Measurements from ENCODE around the gene SYNE1. TPM values are rescaled to one million over a fixed set of nuclear protein-coding genes. Genes with fewer than 3 reads are reported as not detected.

SYNE1 gene
- total RNA-seq, 1 donor from 2014 or later, result 6.0 TPM

DNA sequence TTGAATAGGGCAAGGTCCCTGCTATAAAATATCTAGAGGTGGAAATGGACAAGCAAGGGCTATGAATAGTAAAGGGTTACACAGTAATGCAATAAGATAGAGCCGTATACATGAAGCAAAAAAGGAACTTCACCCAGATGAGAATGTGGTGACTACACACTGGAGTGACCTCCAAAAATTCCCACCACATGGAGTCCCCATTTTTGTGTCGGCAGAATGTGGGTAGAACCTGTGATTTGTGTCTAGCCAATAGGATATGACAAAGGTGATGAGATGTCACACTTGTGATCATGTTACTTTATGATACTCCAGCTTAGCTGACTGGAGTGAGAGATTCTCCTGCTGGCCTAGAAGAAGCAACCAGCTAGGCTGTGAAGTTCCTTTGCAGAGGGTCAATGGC, 96.8 kb downstream of the SYNE1 start:
- Mint-ChIP-seq H3K27me3 (ENCODE audit: insufficient read depth, low read depth) (no peaks in the 10 kb centered on the region), H3K4me3 (no peak overlapping the region), H3K4me1 (no peaks in the 10 kb centered on the region), H3K9me3 (no peaks in the 10 kb centered on the region), H3K27ac (no peak overlapping the region), H3K36me3 (no peaks in the 10 kb centered on the region)
- no peaks in the 10 kb centered on the region for H3K36me3 ChIP-seq
- no peaks in the 10 kb centered on the region for H3K27me3 ChIP-seq
- H3K9ac ChIP-seq, result no peak overlapping the region
- no peak for DNase-seq (ENCODE audit: low spot score)
- TF ChIP-seq EZH2phosphoT487 (IDR thresholded peaks at IDR 0.05) (no peak), EZH2 (IDR thresholded peaks at IDR 0.05) (no peak), CTCF (IDR thresholded peaks at IDR 0.05) (no peak)
- no peaks in the 10 kb centered on the region for H4K20me1 ChIP-seq (ENCODE audit: low read depth)
- no peaks in the 10 kb centered on the region for H3K79me2 ChIP-seq (ENCODE audit: low read depth)
- no peak overlapping the region for H2AFZ ChIP-seq (replicated peaks)
- no peak overlapping the region for H3K4me2 ChIP-seq
- H3K4me3 ChIP-seq, result no peak overlapping the region
- no peaks in the 10 kb centered on the region for H3K9me3 ChIP-seq (ENCODE audit: low read depth)
- H3K27ac ChIP-seq, result no peak overlapping the region
- H3K4me1 ChIP-seq, result no peaks in the 10 kb centered on the region
- H3F3A ChIP-seq (ENCODE audit: low read depth), result no peaks in the 10 kb centered on the region

- H3K27me3 Mint-ChIP-seq (ENCODE audit: insufficient read depth, low read depth), result peaks cover 4% of the 10 kb centered on the region
- peaks cover 7% of the 10 kb centered on the region for H3K4me1 Mint-ChIP-seq
- H4K20me1 ChIP-seq (ENCODE audit: low read depth), result no peaks in the 10 kb centered on the region
- H3K27ac Mint-ChIP-seq, result no peak overlapping the region
- no peaks in the 10 kb centered on the region for H3K9me3 Mint-ChIP-seq
- no peaks in the 10 kb centered on the region for H3K9me3 ChIP-seq (ENCODE audit: low read depth)
- no peaks in the 10 kb centered on the region for H3K36me3 ChIP-seq
- TF ChIP-seq EZH2phosphoT487 (IDR thresholded peaks at IDR 0.05), result no peak
- TF ChIP-seq CTCF (IDR thresholded peaks at IDR 0.05), result no peak
- no peak for TF ChIP-seq EZH2 (IDR thresholded peaks at IDR 0.05)
- no peak overlapping the region for H3K9ac ChIP-seq
- H2AFZ ChIP-seq (replicated peaks), result no peak overlapping the region
- DNase-seq (ENCODE audit: low spot score), result no peak
- no peaks in the 10 kb centered on the region for H3F3A ChIP-seq (ENCODE audit: low read depth)
- no peak overlapping the region for H3K4me2 ChIP-seq
- no peaks in the 10 kb centered on the region for H3K79me2 ChIP-seq (ENCODE audit: low read depth)
- H3K27me3 ChIP-seq, result no peaks in the 10 kb centered on the region
- H3K4me3 ChIP-seq, result no peak overlapping the region
- H3K4me3 Mint-ChIP-seq, result no peak overlapping the region
- no peaks in the 10 kb centered on the region for H3K4me1 ChIP-seq
- no peak overlapping the region for H3K27ac ChIP-seq
- no peaks in the 10 kb centered on the region for H3K36me3 Mint-ChIP-seq
Measured at GRCh38 chr6:152534541-152534940, 102.6 kb downstream of the SYNE1 start.

DNA sequence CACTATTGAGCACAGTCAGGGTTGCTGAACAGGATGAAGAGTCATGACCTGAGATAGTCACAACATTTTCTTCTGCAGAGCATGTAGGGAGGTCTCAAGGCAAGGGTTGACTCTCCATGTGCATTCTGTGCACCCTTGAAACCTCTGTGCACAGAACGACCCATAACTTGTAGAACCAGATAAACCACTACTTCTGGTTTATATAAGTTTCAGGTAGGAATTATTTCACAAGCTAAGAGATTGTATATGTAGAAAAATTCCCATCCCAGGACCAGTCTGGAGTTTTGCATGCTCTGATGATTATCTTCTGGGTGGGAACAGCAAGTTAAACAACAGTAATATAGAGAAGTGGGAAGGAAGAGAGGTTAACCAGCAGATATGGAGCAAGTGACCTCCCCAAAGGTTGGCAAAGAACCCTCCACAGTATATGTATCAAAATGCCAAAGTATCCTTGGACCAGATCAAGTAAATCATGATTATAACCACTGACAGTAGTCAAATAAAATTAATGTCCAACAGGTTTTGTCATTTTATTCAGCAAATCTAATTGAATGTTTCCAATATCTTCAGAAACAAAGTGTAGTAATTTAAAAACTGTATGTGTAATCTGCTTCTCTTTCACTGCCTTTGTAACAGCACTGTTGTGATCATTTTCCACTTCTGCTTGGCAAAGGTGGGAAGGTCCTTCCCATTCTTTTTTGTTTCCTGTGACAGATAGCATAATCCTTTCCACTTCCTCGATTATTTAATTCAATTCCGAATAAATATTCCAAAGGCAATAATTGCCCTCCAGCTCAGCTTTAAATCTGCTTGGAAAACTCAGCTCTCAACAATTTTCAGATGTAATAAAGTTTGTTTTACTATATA, 104.4 kb downstream of the SYNE1 start:
- Histone ChIP-seq H3K79me2 (ENCODE audit: low read depth) (no peaks in the 10 kb centered on the region), H3K9me3 (ENCODE audit: low read depth) (no peaks in the 10 kb centered on the region), H3F3A (ENCODE audit: low read depth) (no peaks in the 10 kb centered on the region), H4K20me1 (ENCODE audit: low read depth) (no peaks in the 10 kb centered on the region), H3K36me3 (no peaks in the 10 kb centered on the region), H3K4me1 (no peaks in the 10 kb centered on the region), H3K4me2 (no peak overlapping the region), H3K9ac (no peak overlapping the region), H2AFZ (replicated peaks) (no peak overlapping the region), H3K27ac (no peak overlapping the region), H3K4me3 (no peak overlapping the region), H3K27me3 (no peaks in the 10 kb centered on the region)
- H3K4me3 Mint-ChIP-seq, result no peak overlapping the region
- peaks cover 10% of the 10 kb centered on the region for H3K4me1 Mint-ChIP-seq
- no peaks in the 10 kb centered on the region for H3K36me3 Mint-ChIP-seq
- H3K9me3 Mint-ChIP-seq, result no peaks in the 10 kb centered on the region
- H3K27ac Mint-ChIP-seq, result no peak overlapping the region
- peaks cover 4% of the 10 kb centered on the region for H3K27me3 Mint-ChIP-seq (ENCODE audit: insufficient read depth, low read depth)
- DNase-seq (ENCODE audit: low spot score), result no peak
- no peak for TF ChIP-seq EZH2 (IDR thresholded peaks at IDR 0.05)

- TF ChIP-seq EZH2 (IDR thresholded peaks at IDR 0.05) (no peak), CTCF (IDR thresholded peaks at IDR 0.05) (no peak), EZH2phosphoT487 (IDR thresholded peaks at IDR 0.05) (no peak)
- DNase-seq (ENCODE audit: low spot score), result no peak
Measured at GRCh38 chr6:152531659-152532058, 105.5 kb downstream of the SYNE1 start.

More at GRCh38 chr6:152531659-152532058, 105.5 kb downstream of the SYNE1 start:
- Histone ChIP-seq H3K27me3 (no peaks in the 10 kb centered on the region), H3K36me3 (no peaks in the 10 kb centered on the region), H3K4me3 (no peak overlapping the region), H3K79me2 (ENCODE audit: low read depth) (no peaks in the 10 kb centered on the region), H3F3A (ENCODE audit: low read depth) (no peaks in the 10 kb centered on the region), H3K4me1 (no peaks in the 10 kb centered on the region), H3K9me3 (ENCODE audit: low read depth) (no peaks in the 10 kb centered on the region), H3K9ac (no peak overlapping the region), H4K20me1 (ENCODE audit: low read depth) (no peaks in the 10 kb centered on the region), H3K4me2 (no peak overlapping the region), H2AFZ (replicated peaks) (no peak overlapping the region), H3K27ac (no peak overlapping the region)
- H3K9me3 Mint-ChIP-seq, result no peaks in the 10 kb centered on the region
- H3K4me3 Mint-ChIP-seq, result no peak overlapping the region
- no peaks in the 10 kb centered on the region for H3K36me3 Mint-ChIP-seq
- peaks cover 10% of the 10 kb centered on the region for H3K4me1 Mint-ChIP-seq
- H3K27ac Mint-ChIP-seq, result no peak overlapping the region
- peaks cover 4% of the 10 kb centered on the region for H3K27me3 Mint-ChIP-seq (ENCODE audit: insufficient read depth, low read depth)

Data from neural progenitor cell (in vitro differentiated cells).